HepG2 (cell line): ENCODE measurements around the gene ACSS2. TPM values are rescaled to one million over a fixed set of nuclear protein-coding genes. Genes with fewer than 3 reads are reported as not detected.
A peak's percentile ranks its signal among the peaks of the same experiment; 100 is the strongest.

Experiments used
- ATAC-seq: fragments of 200-7000 bp; cut with Tn5 transposase; 3 replicates; pipeline ENCODE4 v1.9.1; 2020; ENCODE audit warnings: mild to moderate bottlenecking, moderate library complexity
- BruUV-seq: library from RNA; stranded (reverse); fragments of 400-500 nt; replicated peaks from 2 replicates; lab custom pipeline; 2021; lab: Mats Ljungman, UMichigan
- CTCF ChIA-PET: fragments of 300-600 bp; formaldehyde crosslinking; extraction: SDS; loops from one replicate; lab custom pipeline; 2021; ENCODE audit warnings: low total read pairs, inconsistent platforms, low intra/inter-chr PET ratio; lab: Yijun Ruan, JAX
- POLR2A ChIA-PET: fragments of 350-600 bp; sonication (Branson Sonifier 250); formaldehyde crosslinking; loops from one replicate; lab custom pipeline; 2020; ENCODE audit warnings: antibody characterized with exemption, inconsistent platforms; lab: Yijun Ruan, JAX
- DNase-seq: peaks from one replicate; pipeline ENCODE4 v3.0.0-alpha.2; 2015; ENCODE audit warnings: low spot score
- FAIRE-seq: peaks from 3 replicates; lab custom pipeline; 2011; peaks lifted over from hg19 to GRCh38; lab: Jason Lieb, UNC
- H2AFZ ChIP-seq: one replicate; pipeline ENCODE4 v1.6.1; 2011; ENCODE audit warnings: low read length, inconsistent platforms
- H3K27ac ChIP-seq: fragments of 300-600 bp; 3 replicates; pipeline ENCODE4 v1.8.0; 2011; ENCODE audit warnings: mixed run types, mild to moderate bottlenecking, mixed read lengths, low read length, inconsistent platforms; ENCODE audit not compliant: insufficient read depth; ENCODE audit errors: extremely low read length
- H3K27me3 ChIP-seq, 2 experiments: fragments of 200-600 bp in 1 of 2; 2 replicates in 1 of 2; 3 replicates in 1 of 2; pipeline versions ENCODE4 v1.6.0 to v1.8.0; 2011; ENCODE audit warnings: low read length in 2 of 2, mild to moderate bottlenecking in 2 of 2, moderate library complexity in 2 of 2, inconsistent platforms in 1 of 2; ENCODE audit not compliant: insufficient read depth in 2 of 2, control insufficient read depth in 1 of 2
- H3K36me3 ChIP-seq, 2 experiments: fragments of 200-600 bp in 1 of 2; replicated peaks in 1 of 2; 2 replicates in 1 of 2; 3 replicates in 1 of 2; pipeline versions ENCODE4 v1.5.1 to v1.8.0; 2011; ENCODE audit warnings: low read length in 2 of 2, inconsistent platforms in 1 of 2; ENCODE audit not compliant: insufficient read depth in 2 of 2, control insufficient read depth in 1 of 2
- H3K4me1 ChIP-seq: 2 replicates; pipeline ENCODE4 v1.5.1; 2012; ENCODE audit warnings: low read length, inconsistent platforms; ENCODE audit not compliant: insufficient read depth
- H3K4me2 ChIP-seq: 2 replicates; pipeline ENCODE4 v1.6.0; 2011; ENCODE audit warnings: low read depth, low read length, inconsistent platforms
- H3K4me3 ChIP-seq, 3 experiments: fragments of 200-600 bp in 1 of 3; sonication (generic), shearing (Covaris generic) in 1 of 3; replicated peaks in 1 of 3; 2 replicates each; pipeline ENCODE4 v1.5.1; 2011 to 2016; ENCODE audit warnings: low read length in 3 of 3, inconsistent platforms in 2 of 3, low read depth in 2 of 3, mild to moderate bottlenecking in 2 of 3, control low read depth in 1 of 3, mixed read lengths in 1 of 3; ENCODE audit not compliant: insufficient read depth in 1 of 3
- H3K79me2 ChIP-seq: one replicate; pipeline ENCODE4 v1.6.1; 2011; ENCODE audit warnings: low read length, inconsistent platforms; ENCODE audit not compliant: insufficient read depth
- H3K9ac ChIP-seq: 2 replicates; pipeline ENCODE4 v1.6.0; 2011; ENCODE audit warnings: mild to moderate bottlenecking, low read depth, low read length, inconsistent platforms; ENCODE audit not compliant: insufficient read depth
- H3K9me3 ChIP-seq: 2 replicates; pipeline ENCODE4 v1.5.1; 2012; ENCODE audit warnings: mild to moderate bottlenecking, low read length
- H4K20me1 ChIP-seq: 2 replicates; pipeline ENCODE4 v1.6.0; 2011; ENCODE audit warnings: inconsistent platforms, mild to moderate bottlenecking, low read length, moderate library complexity; ENCODE audit not compliant: insufficient read depth
- CHCHD3 ChIP-seq: sonication (generic); formaldehyde crosslinking; IDR thresholded peaks from 2 replicates; pipeline ENCODE4 v1.8.0; 2022; ENCODE audit warnings: mild to moderate bottlenecking, missing genetic modification reagents, moderate library complexity
- ELF4 ChIP-seq: sonication (generic); formaldehyde crosslinking; IDR thresholded peaks from 2 replicates; pipeline ENCODE4 v1.5.0; 2020; ENCODE audit warnings: missing genetic modification reagents, mild to moderate bottlenecking, moderate library complexity, borderline replicate concordance
- HDAC6 ChIP-seq: fragments of 200-600 bp; sonication (generic); IDR thresholded peaks from 2 replicates; pipeline ENCODE4 v1.7.0; 2017; ENCODE audit warnings: mild to moderate bottlenecking, antibody characterized with exemption, low read length, low read depth
- HOXA7 ChIP-seq: sonication (generic); formaldehyde crosslinking; IDR thresholded peaks from 2 replicates; pipeline ENCODE4 v1.8.1; 2022; ENCODE audit warnings: mild to moderate bottlenecking, missing genetic modification reagents, moderate library complexity
- KDM1A ChIP-seq: IDR thresholded peaks from 2 replicates; pipeline ENCODE4 v1.6.1; 2016; ENCODE audit warnings: missing compliant biosample characterization
- KMT2A ChIP-seq: sonication (generic); formaldehyde crosslinking; IDR thresholded peaks from 2 replicates; pipeline ENCODE4 v1.4.0; 2020; ENCODE audit warnings: missing genetic modification reagents
- PHF8 ChIP-seq: sonication (generic); formaldehyde crosslinking; IDR thresholded peaks from 2 replicates; pipeline ENCODE4 v1.5.0; 2020; ENCODE audit warnings: missing genetic modification reagents
- PRDM15 ChIP-seq: sonication (generic); formaldehyde crosslinking; IDR thresholded peaks from 2 replicates; pipeline ENCODE4 v1.4.0; 2020; ENCODE audit warnings: missing genetic modification reagents
- SRF ChIP-seq: IDR thresholded peaks from 2 replicates; pipeline ENCODE4 v1.6.1; 2011; ENCODE audit warnings: mild to moderate bottlenecking, low read depth, low read length, moderate library complexity
- TARDBP ChIP-seq: sonication (generic); formaldehyde crosslinking; IDR thresholded peaks from 2 replicates; pipeline ENCODE4 v1.8.0; 2022; ENCODE audit warnings: mild to moderate bottlenecking, missing genetic modification reagents
- ZFP36L2 ChIP-seq: sonication (generic); formaldehyde crosslinking; IDR thresholded peaks from 2 replicates; pipeline ENCODE4 v1.4.0; 2020; ENCODE audit warnings: missing genetic modification reagents
- ZNF510 ChIP-seq: sonication (generic); formaldehyde crosslinking; IDR thresholded peaks from 2 replicates; pipeline ENCODE4 v1.4.0; 2020; ENCODE audit warnings: low read depth, mild to moderate bottlenecking, missing genetic modification reagents
- ZNF513 ChIP-seq: sonication (generic); formaldehyde crosslinking; conservative IDR thresholded peaks from 2 replicates; pipeline ENCODE4 v1.5.0; 2020; ENCODE audit warnings: missing genetic modification reagents
- ZNF543 ChIP-seq: sonication (generic); formaldehyde crosslinking; IDR thresholded peaks from 2 replicates; pipeline ENCODE4 v1.4.0; 2020; ENCODE audit warnings: mild to moderate bottlenecking, missing genetic modification reagents
- ZNF784 ChIP-seq: sonication (generic); formaldehyde crosslinking; IDR thresholded peaks from 2 replicates; pipeline ENCODE4 v1.5.1; 2020; ENCODE audit warnings: missing genetic modification reagents, mild to moderate bottlenecking, borderline replicate concordance
- ZNF850 ChIP-seq: sonication (generic); formaldehyde crosslinking; conservative IDR thresholded peaks from 2 replicates; pipeline ENCODE4 v1.9.0; 2021; ENCODE audit warnings: mild to moderate bottlenecking, missing genetic modification reagents
- ZUFSP ChIP-seq: sonication (generic); formaldehyde crosslinking; IDR thresholded peaks from 2 replicates; pipeline ENCODE4 v1.9.0; 2021; ENCODE audit warnings: missing genetic modification reagents, mild to moderate bottlenecking, borderline replicate concordance
- WGBS: methylation state at CpG from one replicate; pipeline ENCODE4 v1.1.6; 2017; ENCODE audit warnings: low lambda C conversion rate; 5-methylcytosine and 5-hydroxymethylcytosine counted together
- in situ Hi-C: cut with HindIII; loops from 2 replicates; pipeline ENCODE4 v1.10.0; 2017; ENCODE audit warnings: low pct_unique_long_range_greater_than_20kb; ENCODE audit not compliant: extremely low pct_ligation_motif_present
- intact Hi-C: fragments of 100-400 bp; cut with micrococcal nuclease; formaldehyde crosslinking; loops from one replicate; pipeline ENCODE4 v1.10.0; 2022; ENCODE audit not compliant: unreplicated experiment
- polyA plus RNA-seq, 8 experiments: library from polyadenylated mRNA; depleted of rRNA in 3 of 8; stranded (reverse) in 7 of 8; unstranded in 1 of 8; fragments of >200 nt; fragmentation: Illumina TruSeq in 4 of 8; extraction: Trizol in 4 of 8; gene quantifications; 2 replicates each; pipeline versions ENCODE4 v1.2.1 to v1.2.3, GENCODE V29; 2011 to 2016; ENCODE audit warnings: low read depth in 4 of 8, missing spikeins in 1 of 8, mixed read lengths in 1 of 8; ENCODE audit not compliant: insufficient read depth in 1 of 8
- total RNA-seq, 5 experiments: library from RNA; depleted of rRNA; stranded (reverse); fragments of >200 nt; fragmentation: Illumina TruSeq; extraction: Trizol; gene quantifications; 2 replicates each; pipeline ENCODE4 v1.2.3, GENCODE V29; 2016; ENCODE audit warnings: low read depth in 1 of 5

Gene ACSS2
- total and polyA plus RNA-seq, 2 of the 13 experiments (the other 11 are each of a cell fraction or from before 2014, with no cell fraction given), result 72.8 to 89.7 TPM

GRCh38 chr20:34956041-34956458 is 79.6 kb downstream of the ACSS2 start:
- Histone ChIP-seq H3K9me3 (no peaks in the 10 kb centered on the region), H3K27me3 (peaks cover 0 to 10% of the 10 kb centered on the region in 2 experiments; a peak in 2 of 5 replicates), H2AFZ (peak overlapping the region; percentile 20), H3K36me3 (no peaks in the 10 kb centered on the region; a peak in 2 of 5 replicates), H3K9ac (peak overlapping the region; percentile 84), H3K4me1 (peaks cover 45% of the 10 kb centered on the region), H3K27ac (peak overlapping the region; percentile 7), H3K4me2 (peak overlapping the region; percentile 84), H3K79me2 (peaks cover 6% of the 10 kb centered on the region), H4K20me1 (no peaks in the 10 kb centered on the region), H3K4me3 (peak overlapping the region; percentile 74 to 83 (median 82))
- in situ Hi-C loops, result loop anchor here (5.0 kb wide), 1 partner anchor 84 kb away; the partner anchor contains the start of gene GGT7
- 3% methylated on average over 6 of the region's 6 CpGs for WGBS
- BruUV-seq, result no TSS peak
- ATAC-seq, result no peak
- intact Hi-C loops, result loop anchor here (1.0 kb wide), 1 partner anchor 82 kb away; no protein-coding TSS in a partner anchor
- FAIRE-seq, result no peak
- CTCF ChIA-PET, result interaction anchor here (3.1 to 9.2 kb wide), 2 partner anchors 82 to 122 kb away, joined by 13 to 123 read pairs; partner anchors contain the start of genes ACSS2 and GGT7
- no peak for DNase-seq
- POLR2A ChIA-PET, result interaction anchor here (0.6 to 7.0 kb wide), 23 partner anchors 10 to 843 kb away, joined by 3 to 126 read pairs (median 4); partner anchors contain the start of genes ACSS2, CEP250, EIF6 and GGT7
- peak; percentile 11; the same call in 1 of the 2 replicates for TF ChIP-seq TARDBP (CRISPR knock-in tag)
- TF ChIP-seq ZFP36L2 (CRISPR knock-in tag), result no peak
- no peak for TF ChIP-seq ZNF543 (CRISPR knock-in tag)
- TF ChIP-seq ZUFSP (CRISPR knock-in tag), result no peak
- 0 out of 2 replicates have a peak, but pooled peaks have one; percentile 80 for TF ChIP-seq ZNF513 (CRISPR knock-in tag)
- no peak for TF ChIP-seq SRF
- TF ChIP-seq PHF8, result no peak
- TF ChIP-seq HOXA7 (CRISPR knock-in tag), result 0 out of 2 replicates have a peak, but pooled peaks have one; percentile 7
- TF ChIP-seq KMT2A (CRISPR knock-in tag), result no peak
- TF ChIP-seq CHCHD3 (CRISPR knock-in tag), result no peak
- TF ChIP-seq PRDM15, result no peak
- TF ChIP-seq ZNF850 (CRISPR knock-in tag), result no peak
- TF ChIP-seq KDM1A (CRISPR knock-in tag), result no peak
- no peak for TF ChIP-seq ZNF784 (CRISPR knock-in tag)
- TF ChIP-seq ELF4 (CRISPR knock-in tag), result no peak
- no peak for TF ChIP-seq HDAC6
- TF ChIP-seq ZNF510 (CRISPR knock-in tag), result no peak
